ENCODE measurements around the gene PNPO.

The PNPO gene

GRCh38 chr17:47998044-47998443 is 56.7 kb downstream of the PNPO start:
- no peak for DNase-seq (ENCODE audit: low spot score)
